RWPE2 (cell line): ENCODE measurements around the gene LXN.
A peak's percentile ranks its signal among the peaks of the same experiment; 100 is the strongest.
"Not testable (repeated sequence)": the region's sequence is repeated elsewhere in the genome, so short reads cannot be mapped to it uniquely, and the experiment has no call there.

ENCODE experiments used
- ATAC-seq: fragments of 200-7000 bp; cut with Tn5 transposase; 3 replicates; pipeline ENCODE4 v1.9.1; 2021; ENCODE audit warnings: low read depth
- DNase-seq: peaks from one replicate; pipeline ENCODE4 v3.0.0-alpha.2; 2020; ENCODE audit warnings: low spot score
- H3K27ac ChIP-seq: fragments of 450-650 bp; 2 replicates; pipeline ENCODE4 v1.5.1; 2017; ENCODE audit warnings: mild to moderate bottlenecking; ENCODE audit not compliant: poor library complexity, severe bottlenecking
- H3K27me3 ChIP-seq: fragments of 250-450 bp; sonication (Bioruptor Pico); 2 replicates; pipeline ENCODE4 v1.5.1; 2021; ENCODE audit warnings: mild to moderate bottlenecking, moderate library complexity; ENCODE audit not compliant: insufficient read depth, poor library complexity, severe bottlenecking
- H3K36me3 ChIP-seq: fragments of 250-450 bp; sonication (Bioruptor Pico); 2 replicates; pipeline ENCODE4 v1.5.1; 2020; ENCODE audit warnings: low read depth, mild to moderate bottlenecking, moderate library complexity
- H3K4me1 ChIP-seq: fragments of 250-450 bp; sonication (Bioruptor Pico); 2 replicates; pipeline ENCODE4 v1.5.1; 2021; ENCODE audit warnings: mild to moderate bottlenecking, moderate library complexity; ENCODE audit not compliant: insufficient read depth, poor library complexity, severe bottlenecking
- H3K4me3 ChIP-seq: fragments of 250-450 bp; sonication (Bioruptor Pico); 2 replicates; pipeline ENCODE4 v1.5.1; 2021; ENCODE audit warnings: mild to moderate bottlenecking, moderate library complexity; ENCODE audit not compliant: severe bottlenecking
- H3K9me3 ChIP-seq: fragments of 250-450 bp; sonication (Bioruptor Pico); 2 replicates; pipeline ENCODE4 v1.5.1; 2021; ENCODE audit warnings: mild to moderate bottlenecking, moderate library complexity; ENCODE audit not compliant: severe bottlenecking
- CTCF ChIP-seq: fragments of 450-650 bp; IDR thresholded peaks from one replicate; pipeline ENCODE4 v1.5.1; 2017; ENCODE audit warnings: mild to moderate bottlenecking, moderate library complexity; ENCODE audit not compliant: poor library complexity, severe bottlenecking

Gene LXN

GRCh38 chr3:158702815-158703481 is 30.5 kb upstream of the LXN start:
- Histone ChIP-seq H3K4me3 (no peak overlapping the region), H3K27me3 (no peaks in the 10 kb centered on the region), H3K27ac (peak overlapping the region; percentile 43), H3K4me1 (peaks cover 18% of the 10 kb centered on the region), H3K9me3 (no peaks in the 10 kb centered on the region), H3K36me3 (no peaks in the 10 kb centered on the region; the same call in 1 of the 2 replicates)
- peak; percentile 94 for ATAC-seq
- no peak for TF ChIP-seq CTCF
- DNase-seq = no peak

GRCh38 chr3:158701420-158702065 is 29.1 kb upstream of the LXN start:
- ATAC-seq (no peak), DNase-seq (no peak)
- H3K27ac ChIP-seq = no peak overlapping the region

DNA sequence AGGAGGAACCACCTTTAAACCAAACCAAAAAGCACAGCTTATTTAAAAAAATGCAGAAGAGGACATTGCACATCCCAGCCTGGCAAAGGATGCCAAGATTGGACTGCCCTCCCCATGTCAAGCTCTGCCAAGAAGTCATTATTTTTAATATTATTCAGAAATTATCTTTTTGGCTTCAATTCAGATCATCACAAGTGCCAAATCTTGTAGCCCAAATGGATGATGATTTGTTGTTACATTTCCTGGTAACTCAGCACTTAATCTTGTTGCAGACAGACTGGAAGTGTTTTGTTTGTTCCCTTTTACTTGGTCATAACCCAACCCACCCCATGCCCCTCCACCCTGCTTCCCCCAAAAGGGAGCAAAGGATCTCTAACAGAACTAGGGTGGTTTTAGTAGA is 28.1 kb upstream of the LXN start:
- Histone ChIP-seq H3K9me3 (no peaks in the 10 kb centered on the region), H3K36me3 (no peaks in the 10 kb centered on the region; the same call in 1 of the 2 replicates), H3K4me3 (no peak overlapping the region), H3K27ac (no peak overlapping the region), H3K4me1 (peaks cover 18% of the 10 kb centered on the region), H3K27me3 (no peaks in the 10 kb centered on the region)
- no peak for ATAC-seq
- TF ChIP-seq CTCF = no peak
- DNase-seq = no peak

More at GRCh38 chr3:158701420-158702065, 29.1 kb upstream of the LXN start:
- H3K27me3 ChIP-seq = no peaks in the 10 kb centered on the region
- TF ChIP-seq CTCF = no peak
- no peaks in the 10 kb centered on the region; the same call in 1 of the 2 replicates for H3K36me3 ChIP-seq
- H3K4me1 ChIP-seq = peaks cover 18% of the 10 kb centered on the region
- H3K9me3 ChIP-seq = no peaks in the 10 kb centered on the region
- no peak overlapping the region for H3K4me3 ChIP-seq

- H3K27me3 ChIP-seq = no peaks in the 10 kb centered on the region
- H3K9me3 ChIP-seq = no peaks in the 10 kb centered on the region
- no peak overlapping the region for H3K4me3 ChIP-seq
- H3K36me3 ChIP-seq = peaks cover 2% of the 10 kb centered on the region
- H3K27ac ChIP-seq = no peak overlapping the region
- H3K4me1 ChIP-seq = peaks cover 2% of the 10 kb centered on the region
- ATAC-seq (0 out of 3 replicates have a peak, but pooled peaks have one; percentile 27), DNase-seq (no peak)
- TF ChIP-seq CTCF = no peak
Observed at GRCh38 chr3:158696618-158697017, 24.2 kb upstream of the LXN start.

GRCh38 chr3:158693866-158694456 is 21.5 kb upstream of the LXN start:
- H3K36me3 ChIP-seq = peaks cover 18% of the 10 kb centered on the region
- H3K4me1 ChIP-seq, DNase-seq, H3K4me3 ChIP-seq, H3K9me3 ChIP-seq, ATAC-seq, H3K27me3 ChIP-seq, H3K27ac ChIP-seq: not testable (repeated sequence)
